GM21786 (cell line): ENCODE results near the gene LRTM2.
"Not testable (repeated sequence)": the region's sequence is repeated elsewhere in the genome, so short reads cannot be mapped to it uniquely, and the experiment has no call there.

Source experiments
- ATAC-seq: cut with Tn5 transposase; IDR thresholded peaks from one replicate; pipeline ENCODE4 v1.9.1; 2021; ENCODE audit not compliant: unreplicated experiment

LRTM2 gene

GRCh38 chr12:1811281-1811947 is 9.0 kb upstream of the LRTM2 start:
- no peak for ATAC-seq

DNA sequence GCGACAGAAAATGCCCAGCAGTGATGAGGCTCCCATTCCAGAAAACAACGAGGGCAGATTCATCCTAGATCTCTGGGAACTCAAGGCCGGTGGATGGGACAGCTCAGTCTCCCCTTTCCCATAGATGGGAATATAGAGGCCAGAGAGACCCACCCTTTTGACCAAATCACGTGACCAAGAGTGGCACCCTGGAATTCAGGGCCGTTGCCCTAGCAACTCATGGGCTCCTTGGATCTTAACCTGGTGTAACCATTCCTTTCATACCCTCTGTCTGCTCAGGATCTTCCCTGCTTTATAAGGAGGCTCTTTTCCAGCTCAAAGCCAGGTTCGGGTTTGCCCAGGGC is 8.4 kb upstream of the LRTM2 start:
- ATAC-seq: no peak

DNA sequence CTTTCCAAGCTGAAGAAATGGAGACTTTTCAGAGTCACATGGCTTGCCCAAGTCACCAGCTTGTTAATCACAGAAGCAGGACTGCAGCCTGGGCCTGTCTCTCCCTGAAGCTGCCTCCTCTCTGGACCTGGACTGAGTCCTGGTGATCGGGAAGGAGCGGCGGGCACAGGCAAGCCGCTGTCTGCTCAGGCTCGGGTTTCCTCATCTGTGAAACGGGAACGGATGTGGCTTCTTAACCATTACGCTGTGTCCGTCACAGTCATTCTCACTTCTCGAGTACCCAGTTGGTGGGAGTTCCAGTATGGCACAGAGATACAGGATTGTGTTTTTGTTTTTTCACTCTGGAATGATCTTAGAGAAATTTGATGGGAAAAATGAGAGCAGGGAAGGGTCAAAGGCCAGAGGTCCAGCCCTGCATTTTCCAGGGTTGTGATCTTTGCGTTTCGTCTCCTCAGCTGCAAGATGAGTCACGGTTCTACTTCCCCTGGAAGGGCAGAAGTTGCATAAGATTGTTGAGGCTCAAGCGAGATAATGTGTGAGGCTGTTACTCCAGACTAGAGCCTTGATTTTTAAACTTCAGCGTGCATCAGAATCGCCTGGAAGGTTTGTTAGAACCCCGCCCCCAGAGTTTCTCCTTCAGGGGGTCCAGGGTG is 7.6 kb upstream of the LRTM2 start:
- ATAC-seq: no peak

DNA sequence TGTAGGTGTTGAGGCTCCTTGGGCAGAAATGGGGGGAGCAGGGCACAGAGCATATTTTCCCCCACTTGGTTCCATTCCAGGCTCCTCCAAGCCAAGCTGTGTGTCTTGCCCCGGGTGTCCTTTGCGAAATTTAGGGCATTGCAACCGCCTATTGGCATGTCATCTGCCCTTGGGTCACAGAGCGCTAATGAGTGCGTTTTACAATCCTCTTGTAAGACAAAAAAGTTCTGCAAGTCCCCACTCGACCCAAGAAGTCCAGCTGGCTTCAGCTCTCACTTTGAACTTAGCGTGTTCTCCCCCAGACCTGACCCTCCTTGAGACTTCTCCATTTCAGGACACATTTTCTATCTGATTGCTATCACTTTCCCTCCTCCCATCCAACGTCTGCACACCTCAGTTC is 6.1 kb upstream of the LRTM2 start:
- ATAC-seq: no peak

- ATAC-seq: no peak
Observed at GRCh38 chr12:1815108-1815507, 5.3 kb upstream of the LRTM2 start.

DNA sequence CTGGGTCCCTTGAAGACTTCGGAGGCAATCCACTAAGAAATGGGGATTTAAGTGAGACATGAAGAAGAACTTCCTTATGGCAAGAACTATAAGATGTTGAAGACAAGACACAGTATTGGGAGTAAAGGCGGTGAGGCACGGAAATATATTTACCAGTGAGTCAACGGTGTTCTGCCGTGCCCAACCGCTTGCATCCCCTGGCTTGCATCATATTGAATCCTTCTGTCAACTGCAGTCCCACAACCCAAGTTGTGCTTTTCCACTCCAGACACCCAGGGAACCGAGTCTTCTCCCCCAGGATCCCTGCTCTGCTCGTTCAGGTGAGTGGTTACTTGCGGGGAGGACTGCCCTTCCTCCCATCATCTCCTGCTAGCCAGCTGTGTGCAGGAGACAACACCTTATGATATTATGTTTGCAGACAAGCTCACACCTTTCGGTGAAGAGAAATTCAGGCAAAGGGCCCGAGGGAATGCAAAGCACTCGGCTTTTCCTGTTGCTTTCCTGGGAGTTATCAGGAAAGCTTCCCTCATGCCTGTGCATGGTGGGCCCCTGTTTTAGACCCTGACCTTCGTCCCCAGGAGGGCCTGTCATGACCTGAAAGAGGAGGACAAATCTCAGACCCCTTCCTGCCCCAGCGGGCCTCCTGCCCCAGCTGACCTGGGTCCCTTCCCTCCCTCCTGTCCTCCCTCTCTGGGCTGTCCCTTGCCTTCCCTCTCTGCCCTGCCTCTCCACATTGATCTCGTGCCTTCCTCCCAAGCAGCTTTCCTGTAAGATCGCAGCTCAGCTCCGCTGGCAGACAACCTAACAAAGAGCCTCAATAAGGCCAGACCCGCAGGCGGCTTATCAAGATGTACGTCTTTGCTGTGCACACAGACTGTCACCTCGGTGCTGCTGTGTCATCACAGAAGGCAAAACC is 4.3 kb upstream of the LRTM2 start:
- ATAC-seq: no peak

GRCh38 chr12:1816730-1817348 is 3.5 kb upstream of the LRTM2 start:
- no peak for ATAC-seq

- not testable (repeated sequence) for ATAC-seq
Observed at GRCh38 chr12:1817928-1818327, 2.4 kb upstream of the LRTM2 start.

GRCh38 chr12:1819050-1819449 is 1.3 kb upstream of the LRTM2 start:
- ATAC-seq: no peak

GRCh38 chr12:1819571-1819970 is 794 bp upstream of the LRTM2 start:
- ATAC-seq: no peak

- ATAC-seq: no peak
Observed at GRCh38 chr12:1820896-1821291, 529 bp downstream of the LRTM2 start.

GRCh38 chr12:1821805-1822204 is 1.4 kb downstream of the LRTM2 start:
- ATAC-seq: no peak

DNA sequence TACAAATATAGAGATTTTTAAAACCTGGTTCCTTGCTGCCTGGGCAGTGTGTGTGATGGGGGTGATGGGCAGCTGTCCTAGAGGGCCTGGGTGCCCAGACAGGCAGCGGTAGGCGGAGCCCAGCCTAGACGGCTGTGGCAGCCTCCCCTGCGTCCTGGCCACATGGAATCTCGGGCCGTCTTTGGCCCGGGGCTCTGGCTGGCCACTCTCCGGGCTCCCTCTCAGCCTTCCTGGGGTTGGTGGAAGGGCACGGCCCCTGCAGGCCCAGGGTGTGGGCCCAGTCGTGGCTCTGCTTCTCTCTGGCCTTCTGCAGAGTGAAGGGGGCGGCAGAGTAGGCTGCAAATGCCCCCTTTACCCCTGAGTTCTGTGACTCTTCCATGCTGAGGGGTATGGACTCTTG is 2.3 kb downstream of the LRTM2 start:
- no peak for ATAC-seq

- no peak for ATAC-seq
Observed at GRCh38 chr12:1823237-1823636, 2.9 kb downstream of the LRTM2 start.

- no peak for ATAC-seq
Observed at GRCh38 chr12:1825382-1826102, 5.2 kb downstream of the LRTM2 start.

GRCh38 chr12:1826401-1826800 is 6.0 kb downstream of the LRTM2 start:
- no peak for ATAC-seq

GRCh38 chr12:1826867-1827705 is 6.7 kb downstream of the LRTM2 start:
- ATAC-seq: no peak

DNA sequence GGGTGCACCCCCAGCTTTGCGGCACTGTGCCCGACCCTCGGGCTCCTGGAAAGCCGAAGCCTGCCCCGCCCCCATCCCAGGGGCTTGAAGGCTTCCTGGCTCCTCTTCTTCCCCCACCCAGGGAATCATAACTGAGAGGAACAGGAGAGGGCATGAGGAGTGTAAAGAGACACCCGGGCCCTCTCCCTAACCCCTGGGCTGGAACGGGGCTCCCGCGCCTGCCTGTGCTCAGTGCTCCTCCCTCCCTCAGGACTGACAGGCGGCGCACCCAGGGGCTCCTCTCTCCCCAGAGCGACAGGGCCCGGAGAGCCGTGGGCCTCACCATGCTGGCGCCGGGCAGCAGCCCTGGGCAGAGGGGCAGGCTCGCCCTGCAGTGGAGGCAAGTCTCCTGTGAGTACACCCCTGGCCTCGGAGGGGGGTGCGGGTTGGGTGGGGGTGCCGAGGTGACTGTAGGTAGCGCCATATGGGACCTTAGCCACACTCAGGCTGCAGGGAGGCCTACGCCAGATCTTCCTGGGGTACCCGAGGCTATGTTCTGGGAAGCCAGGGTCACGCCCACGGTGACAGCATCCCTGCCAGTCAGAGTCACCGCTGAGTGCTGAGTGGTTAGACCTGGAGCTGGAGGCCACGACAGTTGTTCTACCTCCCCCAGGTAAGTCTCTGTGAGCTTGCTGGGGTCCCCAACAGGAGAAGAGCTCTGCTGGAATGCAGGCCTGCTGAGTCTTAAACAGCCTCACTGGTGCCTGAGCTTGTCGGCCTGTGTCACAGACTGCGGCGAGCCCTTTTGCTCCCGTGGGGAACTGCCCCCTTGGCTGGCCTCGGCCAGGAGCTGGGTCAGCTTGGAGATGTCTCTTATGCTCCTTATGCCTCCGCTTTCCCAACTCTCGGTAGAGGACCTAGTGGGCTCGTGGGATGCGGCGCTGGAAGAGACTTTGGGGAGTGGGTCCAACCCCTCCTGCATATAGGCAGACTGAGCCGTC is 7.8 kb downstream of the LRTM2 start:
- ATAC-seq: no peak

GRCh38 chr12:1828856-1829255 is 8.5 kb downstream of the LRTM2 start:
- ATAC-seq: no peak
